GM19397 (cell line): ENCODE results near the gene MYH15.

Source experiments
- ATAC-seq: cut with Tn5 transposase; IDR thresholded peaks from one replicate; pipeline ENCODE4 v1.9.1; 2021; ENCODE audit warnings: mild to moderate bottlenecking, moderate library complexity; ENCODE audit not compliant: unreplicated experiment

The MYH15 gene

GRCh38 chr3:108416111-108416869 is 94.1 kb downstream of the MYH15 start:
- no peak for ATAC-seq

GRCh38 chr3:108415661-108416060 is 94.7 kb downstream of the MYH15 start:
- no peak for ATAC-seq

GRCh38 chr3:108414007-108414406 is 96.4 kb downstream of the MYH15 start:
- no peak for ATAC-seq

- ATAC-seq: no peak
Measured at GRCh38 chr3:108412121-108412750, 98.2 kb downstream of the MYH15 start.

GRCh38 chr3:108410531-108410984 is 99.8 kb downstream of the MYH15 start:
- no peak for ATAC-seq

- no peak for ATAC-seq
Measured at GRCh38 chr3:108409800-108410178, 100.6 kb downstream of the MYH15 start.

- no peak for ATAC-seq
Measured at GRCh38 chr3:108408883-108409799, 101.3 kb downstream of the MYH15 start.

GRCh38 chr3:108407886-108408285 is 102.5 kb downstream of the MYH15 start:
- no peak for ATAC-seq

- ATAC-seq: peak; percentile 89
Measured at GRCh38 chr3:108406661-108407206, 103.7 kb downstream of the MYH15 start.

- no peak for ATAC-seq
Measured at GRCh38 chr3:108406063-108406660, 104.2 kb downstream of the MYH15 start.

- ATAC-seq: no peak
Measured at GRCh38 chr3:108404368-108404767, 106.0 kb downstream of the MYH15 start.

GRCh38 chr3:108403686-108404345 is 106.6 kb downstream of the MYH15 start:
- ATAC-seq: no peak

- ATAC-seq: no peak
Measured at GRCh38 chr3:108403198-108403597, 107.2 kb downstream of the MYH15 start.

GRCh38 chr3:108401836-108402235 is 108.6 kb downstream of the MYH15 start:
- ATAC-seq: no peak

GRCh38 chr3:108398510-108398909 is 111.9 kb downstream of the MYH15 start:
- ATAC-seq: no peak

GRCh38 chr3:108396336-108396735 is 114.1 kb downstream of the MYH15 start:
- no peak for ATAC-seq

GRCh38 chr3:108394563-108394962 is 115.8 kb downstream of the MYH15 start:
- ATAC-seq: no peak

- no peak for ATAC-seq
Measured at GRCh38 chr3:108394016-108394415, 116.4 kb downstream of the MYH15 start.

- no peak for ATAC-seq
Measured at GRCh38 chr3:108393128-108393900, 117.1 kb downstream of the MYH15 start.
